Kasumi-1 (cell line): ENCODE data around the gene SDS.
A peak's percentile ranks its signal among the peaks of the same experiment; 100 is the strongest.
"Not testable (repeated sequence)": the region's sequence is repeated elsewhere in the genome, so short reads cannot be mapped to it uniquely, and the experiment has no call there.

ENCODE experiments used
- DNase-seq, 2 experiments: peaks; one replicate each; lab custom pipeline; 2025; lab: John Stamatoyannopoulos, UW

The SDS gene

DNA sequence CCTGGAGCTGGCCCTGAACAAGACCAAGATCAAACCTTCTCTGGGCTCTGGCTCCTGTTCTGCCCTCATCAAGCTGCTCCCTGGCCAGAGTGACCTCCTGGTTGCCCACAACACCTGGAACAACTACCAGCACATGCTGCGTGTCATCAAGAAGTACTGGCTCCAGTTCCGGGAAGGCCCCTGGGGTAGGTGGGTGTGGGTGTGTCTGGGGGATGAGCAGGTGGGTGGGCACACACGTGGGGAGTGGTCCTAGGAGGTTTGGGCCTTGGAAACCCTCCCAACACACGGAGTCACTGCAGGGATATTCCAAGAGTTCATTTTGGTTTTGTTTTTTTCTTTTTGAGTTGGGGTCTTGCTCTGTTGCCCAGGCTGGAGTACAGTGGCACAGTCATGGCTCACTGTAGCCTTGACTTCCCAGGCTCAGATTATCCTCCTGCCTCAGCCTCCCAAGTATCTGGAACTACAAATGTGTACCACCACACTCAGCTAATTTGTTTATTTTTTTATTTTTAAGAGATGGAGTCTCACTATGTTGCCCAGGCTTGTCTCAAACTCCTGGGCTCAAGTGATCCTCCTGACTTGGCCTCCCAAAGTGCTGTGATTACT is 28.8 kb downstream of the SDS start:
- DNase-seq: no peak

DNA sequence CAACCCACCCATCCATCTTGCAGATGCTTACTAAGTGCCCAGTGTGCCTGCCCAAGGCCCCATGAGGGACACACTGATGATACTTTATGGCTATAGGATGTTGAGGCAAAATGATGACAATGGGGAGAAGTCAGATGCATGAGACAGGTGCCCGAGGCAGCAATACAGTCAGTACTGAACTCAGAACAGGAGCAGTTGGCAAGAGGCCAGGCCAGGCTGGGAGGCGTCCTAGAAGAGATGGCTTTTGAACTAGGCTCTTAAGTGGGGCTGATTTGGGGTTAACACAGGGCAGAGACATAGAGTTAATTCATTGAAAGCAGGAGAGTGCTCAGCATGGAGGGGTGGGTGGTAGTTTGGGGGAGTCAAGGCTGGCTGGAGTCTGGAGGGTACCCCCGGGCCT is 29.7 kb downstream of the SDS start:
- no peak for DNase-seq

DNA sequence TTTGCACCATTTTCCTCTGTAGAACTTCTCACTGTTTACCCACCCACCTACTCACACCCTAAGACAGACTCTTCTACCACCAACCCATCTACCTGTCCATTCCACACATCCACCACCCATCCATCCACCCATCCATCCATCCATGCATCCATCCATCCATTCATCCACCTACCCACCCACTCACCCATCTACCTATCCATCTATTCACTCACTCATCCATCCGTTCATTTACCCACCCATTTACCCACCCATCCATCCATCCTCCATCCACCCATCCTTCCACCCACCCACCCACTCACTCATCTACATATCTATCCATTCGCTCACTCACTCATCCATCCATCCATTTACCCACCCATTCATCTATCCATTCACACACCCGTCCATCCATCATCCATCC is 30.2 kb downstream of the SDS start:
- no peak for DNase-seq

DNA sequence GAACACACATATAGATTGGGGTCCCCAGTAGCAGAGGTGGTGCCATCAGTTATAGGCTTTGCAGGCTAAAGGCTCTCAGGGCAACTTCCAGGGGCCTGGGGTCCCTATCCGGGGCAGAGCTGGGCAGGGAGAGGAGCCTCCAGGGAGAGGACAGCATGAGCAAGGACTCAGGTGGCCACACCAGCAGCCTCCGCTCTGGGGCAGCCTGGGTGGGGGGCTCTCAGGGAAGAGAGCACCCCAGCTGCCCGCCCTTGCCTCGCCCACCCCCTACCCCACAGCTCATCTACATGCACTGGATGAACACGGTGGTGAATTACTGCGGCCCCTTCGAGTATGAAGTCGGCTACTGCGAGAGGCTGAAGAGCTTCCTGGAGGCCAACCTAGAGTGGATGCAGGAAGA is 31.3 kb downstream of the SDS start:
- no peak for DNase-seq

DNA sequence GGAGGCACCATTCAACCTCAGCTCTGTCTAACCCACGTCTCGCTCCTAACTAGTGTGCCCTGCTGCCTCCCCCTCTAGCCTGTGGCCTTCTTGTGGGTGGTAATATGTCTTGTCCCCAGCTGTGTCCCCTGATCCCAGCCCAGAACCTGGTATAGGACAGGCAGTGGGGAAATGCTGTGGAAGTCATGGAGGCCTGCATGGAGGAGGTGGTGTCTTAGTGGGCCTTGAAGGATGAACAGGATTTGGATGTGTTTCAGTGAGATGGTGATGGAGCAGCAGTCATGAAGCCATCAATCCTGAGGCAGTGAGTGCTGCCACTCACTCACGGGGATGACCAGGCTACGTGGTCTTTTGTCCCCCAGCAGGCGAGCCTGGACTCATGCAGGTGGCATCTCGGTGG is 31.9 kb downstream of the SDS start:
- DNase-seq: no peak

DNA sequence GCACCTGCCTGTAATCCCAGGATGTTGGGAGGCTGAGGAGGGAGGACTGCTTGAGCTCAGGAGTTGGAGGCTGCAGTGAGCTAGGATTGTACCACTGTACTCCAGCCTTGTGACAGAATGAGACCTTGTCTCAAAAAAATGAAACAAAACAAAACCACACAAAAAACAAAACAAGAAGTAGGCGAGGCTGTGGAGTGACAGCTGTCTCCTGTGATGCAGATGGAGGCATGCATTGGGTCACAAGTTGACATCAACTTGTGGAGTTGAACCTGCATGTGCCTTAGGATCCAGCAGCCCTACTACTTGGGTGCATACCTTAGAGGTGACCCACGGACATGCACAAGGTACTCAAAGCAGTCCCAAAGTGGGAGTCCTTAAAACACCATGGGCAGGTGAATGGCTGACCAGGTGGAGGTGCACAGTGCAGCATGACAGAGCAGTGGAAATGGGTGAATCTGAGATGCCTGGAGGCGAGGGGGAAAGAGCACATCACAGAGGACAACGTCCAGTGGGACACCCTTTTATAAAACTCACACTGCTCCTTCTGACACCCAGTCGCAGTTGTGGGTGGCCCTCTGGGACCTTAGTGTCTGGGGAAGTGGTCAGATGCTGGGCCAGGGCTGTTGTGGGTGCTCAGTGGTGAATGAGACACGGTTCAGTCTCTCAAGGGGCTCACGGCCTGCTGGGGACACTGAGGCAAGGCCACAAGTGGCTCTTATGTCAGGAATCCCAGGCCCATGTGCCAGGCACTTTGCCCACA is 32.6 kb downstream of the SDS start:
- DNase-seq: no peak

DNA sequence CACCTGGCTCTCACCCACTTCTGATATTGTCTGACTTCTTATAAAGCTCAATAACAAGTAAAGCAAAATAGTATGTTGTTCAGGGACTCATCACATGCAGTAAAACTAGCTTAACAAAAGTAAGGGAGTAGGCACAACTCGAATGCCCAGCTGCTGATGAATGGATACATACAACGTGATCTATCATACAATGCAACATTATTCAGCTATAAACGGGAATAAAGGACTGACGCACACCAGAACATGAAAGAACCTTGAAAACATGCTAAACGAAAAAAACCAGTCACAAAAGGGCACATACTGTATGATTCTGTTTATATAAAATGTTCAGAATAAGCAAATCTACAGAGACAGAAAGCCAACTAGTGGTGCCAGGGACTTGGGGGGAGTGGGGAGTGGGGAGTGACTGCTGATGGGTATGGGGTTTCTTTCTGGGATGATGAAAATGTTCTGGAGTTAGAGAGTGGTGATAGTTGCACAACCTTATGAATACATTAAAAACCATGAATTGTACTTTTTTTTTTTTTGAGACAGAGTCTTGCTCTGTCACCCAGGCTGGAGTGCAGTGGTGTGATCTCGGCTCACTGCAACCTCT is 34.2 kb downstream of the SDS start:
- no peak for DNase-seq

DNA sequence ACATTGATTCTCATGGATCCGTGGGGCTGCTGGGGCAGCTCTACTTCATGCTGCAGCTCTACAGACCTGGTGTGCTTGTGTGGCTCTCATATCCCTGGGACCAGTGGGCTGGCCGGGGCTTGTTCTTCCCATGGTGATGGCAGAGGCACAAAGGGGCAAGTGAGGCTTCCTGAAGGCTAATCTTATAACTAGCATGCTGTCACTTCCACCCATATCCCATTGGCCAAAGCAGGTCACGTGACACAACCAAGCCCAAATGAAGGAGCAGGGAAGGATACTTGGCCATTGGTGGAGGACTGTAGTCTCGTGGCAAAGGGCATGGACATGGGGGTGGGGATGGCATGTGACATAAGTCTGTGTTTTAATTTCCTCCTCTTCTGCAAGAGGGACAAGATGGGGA is 35.4 kb downstream of the SDS start:
- no peak for DNase-seq

DNA sequence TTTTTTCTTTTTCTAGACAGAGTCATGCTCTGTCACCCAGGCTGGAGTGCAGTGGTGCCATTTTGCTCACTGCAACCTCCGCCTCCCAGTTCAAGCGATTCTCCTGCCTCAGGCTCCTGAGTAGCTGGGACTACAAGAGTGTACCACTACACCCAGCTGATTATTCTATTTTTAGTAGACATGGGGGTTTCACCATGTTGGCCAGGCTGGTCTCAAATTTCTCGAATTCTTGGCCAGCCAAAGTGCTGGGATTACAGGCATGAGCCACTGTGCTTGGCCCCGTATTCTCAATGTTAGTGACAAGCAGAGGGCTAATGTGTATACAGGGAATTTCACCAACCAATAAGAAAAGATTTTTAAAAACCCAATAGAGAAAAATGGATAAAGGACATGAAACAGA is 36.9 kb downstream of the SDS start:
- no peak for DNase-seq

DNA sequence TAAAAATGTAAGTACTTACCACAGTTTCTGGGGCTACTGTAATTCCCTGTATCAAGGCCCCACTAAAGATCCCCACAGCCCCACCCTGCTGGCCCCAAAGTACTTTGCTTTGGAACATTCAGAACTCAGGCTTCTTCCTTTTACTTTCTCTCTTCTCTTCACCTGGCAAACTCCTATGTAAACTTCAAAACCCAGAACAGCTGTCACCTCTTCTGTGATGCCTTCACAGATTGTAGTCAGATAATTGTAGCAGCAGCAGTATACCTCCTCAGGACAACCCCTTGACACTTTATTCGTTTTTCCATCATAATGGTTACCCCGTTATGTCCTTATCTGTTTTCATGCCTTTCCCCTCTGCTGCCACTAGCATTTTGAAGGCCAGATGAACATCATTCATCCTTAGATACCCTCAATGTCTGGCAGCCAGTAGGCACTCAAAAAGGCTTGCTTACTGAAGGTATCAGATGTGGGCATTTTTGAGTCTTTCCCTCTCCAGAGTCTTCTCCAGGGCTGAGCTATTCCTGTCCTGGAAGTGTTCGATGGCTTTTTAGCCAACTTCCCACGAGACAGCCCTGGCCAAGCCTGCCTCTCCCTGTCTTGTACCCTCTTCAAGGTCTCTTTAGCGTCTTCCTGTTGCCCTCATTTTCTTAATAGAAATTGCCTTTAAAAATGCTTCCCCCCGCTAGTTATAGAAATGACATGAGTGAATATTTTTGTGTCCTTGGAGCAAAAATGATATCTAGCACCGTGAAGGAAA is 37.9 kb downstream of the SDS start:
- no peak for DNase-seq

DNA sequence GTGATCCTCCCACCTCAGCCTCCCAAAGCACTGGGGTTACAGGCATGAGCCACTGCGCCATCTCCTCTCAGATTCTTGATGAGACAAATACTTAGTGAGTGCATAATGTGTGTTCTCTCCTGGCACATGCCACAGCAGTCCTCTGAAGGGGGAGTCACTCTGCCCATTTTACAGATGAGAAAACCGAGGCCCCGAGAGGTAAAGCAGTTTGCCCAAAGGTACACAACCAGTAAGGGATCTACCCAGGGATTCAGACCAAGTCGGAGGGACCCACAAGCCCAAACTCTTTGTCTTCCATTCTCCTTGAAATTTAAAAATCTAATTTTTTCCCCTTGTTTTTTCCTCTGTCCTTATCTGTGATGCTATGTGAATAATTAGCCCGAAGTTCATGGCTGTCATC is 39.0 kb downstream of the SDS start:
- DNase-seq: no peak

DNA sequence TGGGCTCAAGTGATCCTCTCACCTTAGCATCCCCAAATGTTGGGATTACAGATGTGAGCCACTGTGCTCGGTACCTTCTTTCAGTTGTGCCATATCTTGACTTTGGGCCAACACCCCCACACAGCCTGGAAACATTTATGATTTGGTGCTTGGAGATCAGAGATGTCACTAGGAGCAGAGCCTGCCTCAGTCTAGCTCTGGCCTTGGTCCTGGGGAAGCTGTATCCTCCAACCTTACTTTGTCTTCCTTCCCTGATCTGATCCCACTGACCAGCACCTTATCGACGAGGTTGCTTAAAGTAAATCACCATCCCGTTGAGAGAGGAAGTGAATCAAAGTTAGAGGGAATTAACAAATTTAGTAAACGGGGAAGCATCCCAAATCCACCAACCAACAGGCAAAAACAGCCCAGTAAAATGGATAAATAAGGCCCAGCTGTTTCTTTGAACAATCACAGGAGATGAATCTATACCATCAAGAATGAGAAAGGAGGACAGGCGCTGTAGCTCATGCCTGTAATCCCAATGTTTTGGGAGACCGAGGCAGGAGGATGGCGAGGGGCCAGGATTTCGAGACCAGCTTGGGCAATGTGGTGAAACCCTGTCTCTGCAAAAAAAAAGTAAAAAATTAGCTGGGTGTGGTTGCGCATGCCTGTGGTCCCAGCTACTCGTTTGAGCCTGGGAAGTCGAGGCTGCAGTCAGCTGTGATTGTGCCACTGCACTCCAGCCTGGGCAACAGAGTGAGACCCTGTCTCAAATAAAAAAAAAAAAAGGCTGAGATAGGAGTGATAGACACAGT is 41.9 kb downstream of the SDS start:
- DNase-seq: no peak

DNA sequence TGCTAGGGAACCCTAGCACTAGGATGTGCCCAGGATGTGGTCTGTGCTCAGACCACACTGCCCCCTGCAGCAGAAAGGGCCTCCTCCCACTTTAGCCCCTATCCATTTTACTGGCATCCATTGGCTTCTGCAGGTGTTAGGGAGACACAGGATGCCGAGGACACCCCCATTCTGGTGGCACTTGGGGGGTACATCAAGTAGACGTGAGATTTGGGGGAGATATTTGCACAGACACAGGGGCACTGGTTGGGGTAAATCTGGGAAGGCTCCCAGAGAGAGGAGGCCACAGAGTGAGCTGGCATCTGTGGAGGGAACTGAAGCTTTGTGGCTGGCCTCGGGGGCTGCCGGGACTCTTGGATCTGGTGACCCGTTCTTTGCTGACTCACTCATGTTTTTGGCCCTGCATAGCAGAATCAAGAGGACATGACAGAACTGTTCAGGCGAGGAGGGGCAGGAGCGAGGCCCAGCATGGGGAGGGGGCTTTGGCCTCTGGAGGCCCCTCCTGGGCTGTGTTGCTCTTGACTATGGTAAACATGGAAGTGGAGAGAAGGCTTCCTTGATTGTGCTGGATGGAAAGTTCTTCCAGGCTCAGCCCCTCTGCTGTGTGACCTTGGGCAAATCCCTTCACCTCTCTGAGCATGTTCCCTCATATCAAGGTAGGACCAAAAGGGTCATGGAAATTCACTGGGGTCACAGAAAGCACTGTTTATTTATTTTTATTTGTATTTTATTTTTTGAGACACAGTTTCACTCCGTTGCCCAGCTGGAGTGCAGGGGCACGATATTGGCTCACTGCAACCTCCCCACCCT is 43.5 kb downstream of the SDS start:
- no peak for DNase-seq

DNA sequence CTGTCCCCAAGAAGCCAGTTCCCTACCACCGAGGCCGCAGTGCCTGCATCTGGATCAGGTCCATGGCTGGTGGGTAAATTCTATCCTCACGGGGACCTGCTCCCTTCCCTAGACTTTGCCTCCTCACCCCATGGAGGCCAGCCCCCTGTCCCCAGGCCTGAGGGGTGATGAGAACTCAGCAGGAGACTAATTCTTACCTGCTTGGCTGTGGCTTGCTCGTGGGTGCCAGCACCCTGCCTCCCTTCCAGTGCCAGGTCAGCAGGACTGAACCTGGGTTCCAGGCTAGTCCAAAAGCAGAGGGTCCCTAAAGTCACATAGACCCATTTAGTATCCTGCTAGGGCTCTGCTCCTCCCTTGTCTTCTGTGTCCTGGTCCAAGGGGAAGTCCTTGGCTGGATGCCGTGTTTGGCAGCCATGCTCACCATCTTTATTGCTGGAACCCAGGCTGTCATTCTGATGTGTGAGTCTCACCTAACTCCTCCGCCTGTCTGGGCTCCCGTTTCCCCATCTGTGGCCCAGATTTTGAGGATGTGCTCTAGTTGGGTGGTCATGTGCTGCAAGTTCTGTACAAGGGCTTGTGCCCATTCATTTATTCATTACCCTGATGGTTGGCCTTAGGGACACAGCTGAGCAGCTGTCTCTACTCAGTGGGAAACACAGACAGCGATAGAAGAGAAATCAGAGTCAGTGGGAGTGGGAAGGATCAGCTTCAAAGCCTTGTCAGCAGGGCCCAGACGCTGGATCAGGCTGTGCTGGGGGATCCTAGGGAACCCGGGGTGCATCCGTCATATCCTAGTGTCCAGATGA is 44.4 kb downstream of the SDS start:
- DNase-seq: no peak

DNA sequence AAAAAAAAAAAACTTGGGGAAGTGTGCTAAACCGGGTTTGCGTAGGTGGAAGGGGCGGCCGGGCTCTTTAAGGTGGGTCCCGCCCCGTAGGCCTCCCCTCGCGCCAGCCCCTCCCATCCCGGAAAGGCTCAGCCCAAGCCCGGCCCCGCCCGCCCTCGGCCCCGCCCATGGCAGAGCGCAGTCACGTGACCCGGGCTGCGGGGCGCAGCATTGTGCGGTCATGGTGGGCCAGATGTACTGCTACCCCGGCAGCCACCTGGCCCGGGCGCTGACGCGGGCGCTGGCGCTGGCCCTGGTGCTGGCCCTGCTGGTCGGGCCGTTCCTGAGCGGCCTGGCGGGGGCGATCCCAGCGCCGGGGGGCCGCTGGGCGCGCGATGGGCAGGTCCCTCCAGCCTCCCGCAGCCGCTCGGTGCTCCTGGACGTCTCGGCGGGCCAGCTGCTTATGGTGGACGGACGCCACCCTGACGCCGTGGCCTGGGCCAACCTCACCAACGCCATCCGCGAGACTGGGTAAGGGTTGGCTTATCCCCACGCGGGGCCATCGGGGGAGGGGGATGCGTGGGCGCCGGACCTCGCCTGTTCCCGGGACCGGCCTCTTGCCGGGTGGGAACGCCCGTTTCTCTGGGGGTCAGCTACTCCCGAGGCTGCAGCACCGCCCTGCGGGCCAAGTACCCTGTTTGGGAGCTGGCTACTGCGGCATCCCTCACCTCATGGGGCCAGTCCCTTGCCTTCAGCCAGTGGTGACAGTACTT is 45.1 kb downstream of the SDS start, which contains the start of gene PLBD2:
PLBD2 (plus strand) TSS at position 207 of the 752 bp plus-strand sequence; CDS start at position 221, 14 bp downstream.
- peak; percentile 87 to 88 for DNase-seq

DNA sequence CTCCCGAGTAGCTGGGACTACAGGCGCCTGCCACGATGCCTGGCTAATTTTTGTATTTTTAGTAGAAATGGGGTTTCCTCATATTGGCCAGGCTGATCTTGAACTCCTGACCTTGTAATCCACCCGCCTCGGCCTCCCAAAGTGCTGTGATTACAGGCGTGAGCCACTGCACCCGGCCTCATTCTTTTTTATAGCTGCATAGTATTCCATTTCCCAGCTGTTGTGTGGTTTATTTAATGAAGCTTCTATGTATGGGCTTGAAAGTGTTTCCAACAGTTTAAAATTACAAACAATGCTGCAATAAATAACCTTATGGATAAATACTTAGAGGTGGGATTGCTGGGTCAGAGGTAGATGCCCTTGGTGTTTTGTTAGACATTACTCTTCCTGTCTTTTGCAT is 49.5 kb downstream of the SDS start:
- not testable (repeated sequence) for DNase-seq

DNA sequence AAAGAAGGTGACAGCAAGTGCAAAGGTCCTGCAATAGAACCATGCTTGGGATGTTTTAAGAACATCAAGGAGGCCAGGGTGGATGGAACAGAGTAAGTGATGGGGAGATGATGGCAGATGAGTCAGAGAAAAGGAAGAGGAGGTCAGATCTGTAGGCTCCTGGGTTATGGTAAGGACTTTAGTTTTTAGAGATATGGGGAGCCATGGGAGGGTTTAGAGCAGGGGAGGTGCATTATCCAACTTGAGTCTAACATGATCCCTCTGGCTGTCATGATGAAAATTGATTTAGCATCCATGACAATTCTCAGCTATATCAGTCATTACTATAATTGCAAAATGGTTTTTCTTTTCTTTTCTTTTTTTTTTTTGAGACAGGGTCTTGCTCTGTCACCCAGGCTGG is 52.6 kb downstream of the SDS start:
- no peak for DNase-seq

DNA sequence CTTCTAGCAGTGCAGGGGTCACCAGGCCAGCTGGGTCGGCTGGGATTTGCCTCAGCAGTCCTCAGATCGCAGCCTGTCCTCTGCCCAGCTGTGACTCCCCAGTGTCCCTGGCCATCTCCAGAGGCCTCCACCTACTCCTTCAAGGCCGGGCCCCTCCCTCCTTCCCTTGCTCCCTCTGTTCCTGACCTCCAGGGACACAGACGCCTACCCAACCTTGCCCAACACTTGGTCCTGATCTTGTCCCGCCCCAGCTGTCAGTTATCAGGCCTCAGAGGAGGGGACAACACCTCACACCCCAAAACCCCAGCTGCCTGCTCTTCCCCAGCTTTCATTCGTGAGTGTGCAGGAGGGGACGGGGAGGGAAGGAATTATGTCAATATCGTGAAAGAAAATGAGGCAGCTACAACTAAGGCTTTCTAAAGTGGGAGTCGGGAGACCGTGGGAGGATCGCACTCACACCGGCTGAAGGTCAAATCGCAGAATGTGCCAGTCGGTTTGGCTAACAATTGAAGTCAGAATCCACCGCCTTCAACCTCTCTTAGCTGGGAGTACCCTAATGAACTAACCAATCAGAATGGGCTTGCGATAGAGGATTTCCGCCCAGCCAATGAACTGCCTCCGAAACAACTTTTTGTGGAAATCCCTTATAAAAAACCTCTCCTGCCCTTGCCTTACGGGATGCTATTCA is 54.7 kb downstream of the SDS start:
- no peak for DNase-seq

DNA sequence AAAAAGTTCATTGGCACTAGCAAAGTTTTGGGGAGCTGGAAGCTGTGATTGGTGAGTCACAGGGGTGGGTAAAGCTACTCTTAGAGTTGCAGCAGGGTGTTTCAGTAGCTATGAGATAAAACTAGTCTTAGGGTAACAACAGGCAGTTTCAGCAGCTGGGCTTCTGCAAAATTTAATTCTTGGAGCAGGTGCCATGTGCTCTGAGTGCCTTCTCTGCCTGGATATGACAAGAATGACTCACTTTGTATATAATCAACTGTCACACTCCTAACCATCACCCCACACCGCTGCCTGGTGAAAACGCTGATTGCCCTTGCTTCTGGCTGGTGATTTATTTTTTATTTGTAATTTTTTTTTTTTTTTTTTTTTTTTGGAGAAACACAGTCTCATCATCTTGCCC is 55.8 kb downstream of the SDS start:
- no peak for DNase-seq
